Stimulated activated effector memory CD8-positive, alpha-beta T cell treated with anti-CD3 and anti-CD28 coated beads, Interleukin-12 subunit alpha, Interleukin-12 subunit beta, amount 100 ng/mL, for 72 hours (primary cell): Measurements from ENCODE around the gene PADI2.

Source experiments
- ATAC-seq: fragments of 150-1000 bp; cut with Tn5 transposase; 2 replicates; pipeline ENCODE4 v1.10.0; 2021
- DNase-seq, 2 donors: peaks; one replicate each; pipeline ENCODE4 v3.0.0; 2021 to 2022; ENCODE audit warnings: low spot score in 2 of 2
- H3K27ac Mint-ChIP-seq: one replicate; pipeline ENCODE4 v1.8.0; 2022; ENCODE audit warnings: mild to moderate bottlenecking, mixed read lengths
- H3K36me3 Mint-ChIP-seq: one replicate; pipeline ENCODE4 v1.8.0; 2022; ENCODE audit warnings: mild to moderate bottlenecking, mixed read lengths
- H3K4me1 Mint-ChIP-seq: one replicate; pipeline ENCODE4 v1.8.0; 2022; ENCODE audit warnings: mixed read lengths
- H3K4me3 Mint-ChIP-seq: one replicate; pipeline ENCODE4 v1.8.0; 2022; ENCODE audit warnings: mild to moderate bottlenecking, mixed read lengths
- H3K9me3 Mint-ChIP-seq: one replicate; pipeline ENCODE4 v1.8.0; 2022; ENCODE audit warnings: mixed read lengths

Gene PADI2

GRCh38 chr1:17123196-17124045 is 4.2 kb upstream of the PADI2 start:
- ATAC-seq (no peak), DNase-seq (no peak)
- H3K36me3 Mint-ChIP-seq: no peaks in the 10 kb centered on the region
- H3K4me3 Mint-ChIP-seq: no peak overlapping the region
- H3K9me3 Mint-ChIP-seq: no peaks in the 10 kb centered on the region
- no peak overlapping the region for H3K27ac Mint-ChIP-seq
- peaks cover 6% of the 10 kb centered on the region for H3K4me1 Mint-ChIP-seq

- Mint-ChIP-seq H3K27ac (no peak overlapping the region), H3K4me3 (no peak overlapping the region), H3K36me3 (no peaks in the 10 kb centered on the region), H3K9me3 (no peaks in the 10 kb centered on the region), H3K4me1 (peaks cover 11% of the 10 kb centered on the region)
- DNase-seq (no peak), ATAC-seq (no peak)
These were observed 3.4 kb upstream of the PADI2 start for GRCh38 chr1:17122521-17123164.

DNA sequence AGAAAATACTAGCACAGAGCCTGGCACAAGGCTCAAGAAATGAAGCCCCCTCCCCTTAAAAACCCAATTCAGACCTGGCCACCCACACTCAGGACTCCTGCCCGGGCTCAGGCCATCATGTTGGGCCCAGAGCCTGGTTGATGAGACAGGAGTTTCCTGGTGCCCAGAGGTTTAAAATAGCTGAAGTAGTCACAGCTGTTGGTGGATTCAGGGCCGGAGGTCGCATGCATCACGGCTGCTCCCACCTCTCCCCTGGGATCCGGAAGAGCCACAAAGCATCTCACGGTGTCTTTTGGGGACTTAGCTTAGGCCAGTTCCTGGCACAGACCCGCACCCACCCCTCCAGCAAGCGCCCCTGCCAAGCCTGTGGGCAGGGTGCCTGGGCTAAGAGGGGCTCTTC is 2.6 kb upstream of the PADI2 start:
- Mint-ChIP-seq H3K36me3 (no peaks in the 10 kb centered on the region), H3K4me3 (no peak overlapping the region), H3K9me3 (no peaks in the 10 kb centered on the region), H3K27ac (no peak overlapping the region), H3K4me1 (peaks cover 11% of the 10 kb centered on the region)
- DNase-seq (no peak), ATAC-seq (no peak)

DNA sequence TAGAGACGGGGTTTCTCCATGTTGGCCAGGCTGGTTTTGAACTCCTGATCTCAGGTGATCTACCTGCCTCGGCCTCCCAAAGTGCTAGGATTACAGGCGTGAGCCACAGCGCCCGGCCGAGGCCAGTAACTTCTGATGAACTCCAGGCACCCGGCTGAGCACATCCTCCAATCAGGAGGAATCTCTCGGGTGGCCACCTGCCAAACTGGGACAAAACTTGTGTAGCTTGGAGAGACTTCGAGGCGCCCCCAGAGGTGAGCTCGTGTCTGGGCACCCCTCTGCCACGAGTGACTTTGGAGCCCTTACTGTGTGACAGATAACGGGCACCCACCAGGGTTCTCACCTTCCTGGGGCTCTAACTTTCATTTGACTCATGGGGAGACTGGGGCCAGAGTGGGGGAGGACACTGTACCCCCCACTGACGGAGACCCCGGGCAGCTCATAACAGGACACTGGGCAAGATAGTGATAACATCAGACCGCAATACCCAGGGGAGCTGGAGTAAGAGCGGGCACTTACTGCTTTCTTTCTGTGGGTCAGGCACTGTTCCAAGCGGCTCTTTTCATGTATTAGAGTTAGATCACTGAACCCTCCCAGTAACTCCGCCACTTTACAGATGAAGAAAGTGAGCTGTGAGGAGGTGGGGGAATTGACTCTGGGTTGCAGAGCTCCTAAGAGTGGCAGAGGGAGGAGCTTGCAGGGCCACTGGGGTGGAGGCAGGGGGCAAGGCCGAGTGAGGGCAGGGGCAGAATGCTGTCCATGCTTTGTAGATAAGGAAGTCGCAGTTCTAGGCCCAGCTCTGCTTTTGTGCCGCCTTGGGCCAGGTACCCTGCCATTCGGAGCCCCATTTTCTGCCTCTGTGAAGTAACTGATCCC is 1.9 kb upstream of the PADI2 start:
- Mint-ChIP-seq H3K4me1 (peaks cover 11% of the 10 kb centered on the region), H3K36me3 (no peaks in the 10 kb centered on the region), H3K27ac (no peak overlapping the region), H3K9me3 (no peaks in the 10 kb centered on the region), H3K4me3 (no peak overlapping the region)
- DNase-seq (no peak), ATAC-seq (no peak)

GRCh38 chr1:17120481-17120877 is 1.2 kb upstream of the PADI2 start:
- DNase-seq (no peak), ATAC-seq (no peak)
- Mint-ChIP-seq H3K4me1 (peaks cover 11% of the 10 kb centered on the region), H3K4me3 (no peak overlapping the region), H3K36me3 (no peaks in the 10 kb centered on the region), H3K9me3 (no peaks in the 10 kb centered on the region), H3K27ac (no peak overlapping the region)

DNA sequence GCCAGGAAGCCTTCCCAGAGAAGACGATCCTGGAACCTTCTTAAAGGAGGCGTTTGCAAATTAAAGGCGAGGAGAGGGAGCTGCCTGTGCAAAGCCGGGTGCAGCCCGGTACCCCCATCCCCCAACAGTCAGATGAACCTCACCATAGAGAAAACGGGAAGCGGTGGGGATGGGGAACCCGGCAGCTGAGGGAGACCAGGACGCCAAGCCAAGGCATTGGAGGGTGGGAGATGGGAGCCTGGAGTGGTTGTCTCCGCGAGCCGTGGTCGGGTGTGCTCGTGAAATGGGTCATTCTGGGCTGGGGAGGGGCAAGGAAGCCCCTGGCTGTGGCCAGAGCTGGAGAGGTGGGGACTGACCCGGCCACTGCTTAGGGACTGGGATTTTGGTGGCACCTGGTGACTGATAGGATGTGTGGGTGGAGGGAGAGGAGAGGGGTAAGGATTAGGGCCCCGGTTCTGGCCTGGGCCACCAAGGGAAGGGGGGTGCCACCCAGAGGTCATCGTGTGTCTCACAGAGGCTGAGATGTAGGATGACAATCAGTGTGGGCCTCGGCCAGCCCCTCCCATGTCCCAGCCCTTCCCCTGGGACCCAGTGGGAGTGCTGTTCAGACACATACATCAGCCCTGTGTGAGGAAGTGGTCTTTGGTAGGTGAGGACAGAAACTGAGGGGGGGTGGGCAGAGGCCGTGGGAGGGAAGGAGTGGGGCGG is 676 bp upstream of the PADI2 start:
- H3K4me3 Mint-ChIP-seq: peak overlapping the region; percentile 48
- peak; percentile 20 for ATAC-seq

GRCh38 chr1:17118706-17119075 is 560 bp downstream of the PADI2 start:
- ATAC-seq: no peak
- no peak overlapping the region for H3K27ac Mint-ChIP-seq
- no peak for DNase-seq
- peaks cover 11% of the 10 kb centered on the region for H3K4me1 Mint-ChIP-seq
- no peaks in the 10 kb centered on the region for H3K9me3 Mint-ChIP-seq
- H3K4me3 Mint-ChIP-seq: peak overlapping the region; percentile 48
- no peaks in the 10 kb centered on the region for H3K36me3 Mint-ChIP-seq

More for the DNA sequence above, 676 bp upstream of the PADI2 start:
- H3K27ac Mint-ChIP-seq: no peak overlapping the region
- H3K4me1 Mint-ChIP-seq: peaks cover 11% of the 10 kb centered on the region
- no peaks in the 10 kb centered on the region for H3K9me3 Mint-ChIP-seq
- DNase-seq: no peak
- no peaks in the 10 kb centered on the region for H3K36me3 Mint-ChIP-seq

- no peak for DNase-seq
- no peak overlapping the region for H3K27ac Mint-ChIP-seq
- no peaks in the 10 kb centered on the region for H3K9me3 Mint-ChIP-seq
- H3K4me1 Mint-ChIP-seq: peaks cover 11% of the 10 kb centered on the region
- H3K36me3 Mint-ChIP-seq: no peaks in the 10 kb centered on the region
- ATAC-seq: no peak
- peak overlapping the region; percentile 48 for H3K4me3 Mint-ChIP-seq
These were observed 983 bp downstream of the PADI2 start for GRCh38 chr1:17118268-17118667.

DNA sequence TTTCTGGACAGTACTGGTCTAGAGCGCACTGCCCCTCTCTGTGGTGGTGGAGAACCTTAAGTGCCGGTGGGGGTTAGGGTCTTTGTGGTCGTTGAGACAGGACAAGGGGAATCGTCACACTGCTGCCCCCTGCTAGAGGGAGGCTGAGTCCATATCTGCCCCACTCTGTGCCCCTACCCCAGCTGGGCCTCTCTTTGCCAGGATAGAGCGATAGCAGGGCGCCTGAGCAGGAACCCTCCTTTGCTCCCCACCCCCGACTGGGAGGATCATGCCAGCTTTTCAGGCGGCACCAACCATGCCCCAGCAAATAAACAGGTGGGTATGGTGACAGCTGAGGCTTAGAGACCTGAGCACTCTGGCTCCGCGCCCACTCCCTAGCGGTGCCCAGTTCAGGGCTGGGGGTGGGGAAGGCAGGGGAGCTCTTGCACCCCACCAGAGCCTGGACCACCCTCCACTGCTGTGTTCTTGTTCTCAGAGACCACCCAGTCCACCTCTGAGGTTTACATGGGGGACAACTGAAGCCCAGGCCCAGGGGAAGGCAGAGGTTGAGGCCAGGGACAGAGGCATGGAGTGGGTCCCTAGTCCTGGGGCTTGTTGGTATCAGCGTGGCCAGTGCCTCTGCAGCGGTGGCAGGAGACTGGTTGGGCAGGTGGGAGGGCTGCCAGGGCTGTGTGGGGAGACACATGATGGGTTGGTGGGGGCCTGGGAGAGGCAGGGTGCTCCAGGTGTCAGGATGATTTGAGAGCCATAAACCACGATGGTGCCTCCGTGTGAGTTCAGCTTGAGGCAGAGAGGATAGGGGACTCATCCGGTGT is 1.6 kb downstream of the PADI2 start:
- Mint-ChIP-seq H3K9me3 (no peaks in the 10 kb centered on the region), H3K27ac (no peak overlapping the region), H3K4me1 (peaks cover 11% of the 10 kb centered on the region), H3K36me3 (no peaks in the 10 kb centered on the region), H3K4me3 (peak overlapping the region; percentile 48)
- ATAC-seq (no peak), DNase-seq (no peak)

DNA sequence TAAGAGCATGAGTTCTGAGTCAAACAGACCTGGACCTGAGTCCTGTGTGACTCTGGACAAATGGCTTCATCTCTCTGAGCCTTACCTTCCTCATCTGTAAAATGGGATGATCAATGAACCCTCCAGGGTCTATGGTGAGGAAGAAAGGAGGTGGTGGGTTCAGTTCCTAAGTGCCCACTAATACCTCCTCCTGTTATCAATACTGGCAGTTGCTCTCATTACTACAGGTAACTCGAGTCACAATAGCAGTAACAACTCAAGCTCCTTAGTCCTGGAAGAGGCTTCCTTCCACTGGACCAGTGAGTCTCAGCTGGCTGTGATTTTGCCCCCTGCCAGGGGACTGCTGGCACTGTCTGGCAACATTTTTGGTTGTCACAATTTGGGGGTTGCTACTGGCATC is 2.6 kb downstream of the PADI2 start:
- H3K27ac Mint-ChIP-seq: no peak overlapping the region
- no peaks in the 10 kb centered on the region for H3K9me3 Mint-ChIP-seq

DNA sequence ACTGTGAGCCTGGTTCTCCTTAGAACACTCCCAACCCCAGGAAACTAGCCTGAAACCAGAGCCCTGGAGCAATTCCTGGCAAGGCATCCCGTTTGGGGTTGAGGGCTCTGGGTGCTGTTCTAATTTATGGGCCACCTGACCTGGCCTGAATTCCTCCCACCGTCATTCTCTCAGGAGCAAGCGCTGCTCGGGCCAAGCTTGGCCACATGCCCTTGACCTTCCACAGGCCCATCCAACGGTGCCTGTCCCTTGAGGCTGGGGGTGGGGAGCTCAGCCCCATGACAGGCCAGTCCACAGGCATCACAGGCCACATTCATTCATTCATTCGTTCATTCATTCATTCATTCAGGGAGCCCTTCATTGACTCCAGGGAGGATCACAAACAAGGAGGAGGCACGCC is 5.3 kb downstream of the PADI2 start:
- no peaks in the 10 kb centered on the region for H3K9me3 Mint-ChIP-seq
- H3K4me3 Mint-ChIP-seq: no peak overlapping the region
- ATAC-seq: no peak
- peaks cover 10% of the 10 kb centered on the region for H3K4me1 Mint-ChIP-seq
- H3K27ac Mint-ChIP-seq: no peak overlapping the region
- DNase-seq: no peak
- no peaks in the 10 kb centered on the region for H3K36me3 Mint-ChIP-seq

More for the DNA sequence above, 2.6 kb downstream of the PADI2 start:
- Mint-ChIP-seq H3K4me1 (peaks cover 11% of the 10 kb centered on the region), H3K36me3 (no peaks in the 10 kb centered on the region), H3K4me3 (no peak overlapping the region)
- ATAC-seq (no peak), DNase-seq (no peak)

DNA sequence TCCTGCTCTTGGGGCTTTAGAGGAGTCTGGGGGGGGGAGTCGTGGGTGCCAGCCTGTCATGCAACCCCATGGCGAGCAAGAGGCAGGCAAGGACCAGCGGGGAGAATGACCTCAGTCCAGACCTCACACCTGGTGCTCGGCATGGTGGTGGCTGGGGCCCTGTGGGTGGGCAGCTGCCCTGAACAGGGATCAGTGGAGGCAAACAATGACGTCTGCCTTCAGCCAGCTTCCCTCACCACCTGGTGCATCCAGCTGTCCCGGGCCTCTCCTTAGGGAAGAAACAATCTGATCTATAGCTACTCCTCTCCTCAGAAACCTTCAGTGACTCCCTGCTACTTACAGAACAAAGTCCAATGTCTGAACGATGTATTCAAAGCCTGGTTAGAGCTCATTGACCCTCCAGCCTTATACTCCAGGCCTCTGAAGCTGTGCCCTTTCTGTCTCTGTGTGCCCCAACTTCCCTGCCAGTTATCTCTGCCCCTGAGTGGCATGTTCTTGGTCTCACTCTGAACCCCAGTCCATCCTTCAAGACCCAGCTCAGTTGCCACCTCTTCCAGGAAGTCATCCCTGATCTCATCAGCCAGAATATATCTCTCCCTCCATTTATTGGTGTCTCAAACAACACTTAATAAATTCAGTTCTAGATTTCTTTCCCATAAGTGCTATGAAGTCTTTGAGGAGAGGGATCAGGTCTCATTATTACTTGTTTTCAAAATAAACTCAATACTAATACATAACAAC is 6.6 kb downstream of the PADI2 start:
- Mint-ChIP-seq H3K9me3 (no peaks in the 10 kb centered on the region), H3K27ac (peak overlapping the region; percentile 54), H3K4me1 (no peaks in the 10 kb centered on the region), H3K36me3 (no peaks in the 10 kb centered on the region), H3K4me3 (no peak overlapping the region)
- ATAC-seq (no peak), DNase-seq (no peak)

DNA sequence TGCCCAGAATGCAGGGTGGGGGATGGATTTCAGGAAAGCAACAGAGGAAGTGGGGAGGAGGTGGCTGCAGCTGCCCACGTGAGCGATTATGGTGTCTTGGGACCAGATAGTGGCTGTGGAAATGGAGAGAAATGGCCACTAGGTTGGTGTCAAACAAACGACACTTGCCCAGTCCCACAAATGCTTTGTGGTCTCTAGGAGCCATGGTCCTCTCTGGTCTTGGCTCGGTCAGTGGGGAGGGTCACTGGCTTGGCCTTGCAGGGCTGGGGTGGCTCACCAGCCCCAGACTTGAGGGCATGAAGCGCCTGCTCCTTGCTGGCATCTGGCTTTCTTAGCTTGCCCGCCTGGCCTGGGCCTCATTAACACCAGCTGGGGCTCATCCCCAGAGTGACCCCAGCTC is 7.2 kb downstream of the PADI2 start:
- no peak overlapping the region for H3K4me3 Mint-ChIP-seq
- no peak overlapping the region for H3K27ac Mint-ChIP-seq
- H3K4me1 Mint-ChIP-seq: no peaks in the 10 kb centered on the region
- no peaks in the 10 kb centered on the region for H3K9me3 Mint-ChIP-seq
- ATAC-seq (no peak), DNase-seq (no peak)
- H3K36me3 Mint-ChIP-seq: no peaks in the 10 kb centered on the region

- Mint-ChIP-seq H3K4me1 (no peaks in the 10 kb centered on the region), H3K36me3 (no peaks in the 10 kb centered on the region), H3K27ac (no peak overlapping the region), H3K4me3 (no peak overlapping the region), H3K9me3 (no peaks in the 10 kb centered on the region)
- DNase-seq (no peak), ATAC-seq (no peak)
These were observed 8.7 kb downstream of the PADI2 start for GRCh38 chr1:17110555-17110926.
